ENCODE data around the gene KLHL21. TPM values are rescaled to one million over a fixed set of nuclear protein-coding genes. Genes with fewer than 3 reads are reported as not detected.
"Not testable (repeated sequence)": the region's sequence is repeated elsewhere in the genome, so short reads cannot be mapped to it uniquely, and the experiment has no call there.

The KLHL21 gene
- total and polyA plus RNA-seq, 4 experiments from 2014 or later, result 18.3 to 85.2 (median 56.6) TPM

GRCh38 chr1:6570987-6571386, 31.7 kb downstream of the KLHL21 start:
- H3K4me1 Mint-ChIP-seq, result no peaks in the 10 kb centered on the region
- peaks cover 0 to 3% of the 10 kb centered on the region in 2 donors for H3K36me3 Mint-ChIP-seq
- no peak overlapping the region for H3K27ac Mint-ChIP-seq
- ChIA-PET CTCF (ENCODE audit: partially characterized antibody) (interaction anchor here (1.1 to 1.9 kb wide), 4 partner anchors 9 to 81 kb away, joined by 3 to 7 read pairs (median 4); partner anchors contain the start of gene NOL9), POLR2A (ENCODE audit: partially characterized antibody) (interaction anchor here (1.2 kb wide), 1 partner anchor 8 kb away, joined by 4 read pairs; the partner anchor contains the start of gene ZBTB48)
- DNase-seq, result no peak
- Histone ChIP-seq H3K27ac (ENCODE audit: low read depth, low read length) (no peak overlapping the region), H3K36me3 (ENCODE audit: insufficient read depth, low read length) (no peaks in the 10 kb centered on the region), H3K4me1 (ENCODE audit: insufficient read depth, low read length) (no peaks in the 10 kb centered on the region), H3K4me3 (ENCODE audit: low read length in 2 of 2) (no peak overlapping the region), H3K9me3 (ENCODE audit: control insufficient read depth in 1 of 2, low read length in 2 of 2) (no peaks in the 10 kb centered on the region), H3K27me3 (ENCODE audit: insufficient read depth, low read length) (no peaks in the 10 kb centered on the region)
- peaks cover 0 to 2% of the 10 kb centered on the region in 2 donors for H3K27me3 Mint-ChIP-seq
- no peak overlapping the region for H3K4me3 Mint-ChIP-seq
- intact Hi-C loops (cut with micrococcal nuclease), result no loop called here
- peaks cover 0 to 4% (median 2%) of the 10 kb centered on the region in 8 donors for H3K9me3 Mint-ChIP-seq

GRCh38 chr1:6570100-6570499, 32.6 kb downstream of the KLHL21 start:
- Mint-ChIP-seq H3K36me3 (peaks cover 0 to 3% of the 10 kb centered on the region in 2 donors), H3K9me3 (peaks cover 0 to 4% (median 2%) of the 10 kb centered on the region in 8 donors), H3K4me1 (no peaks in the 10 kb centered on the region), H3K27ac (no peak overlapping the region), H3K4me3 (no peak overlapping the region), H3K27me3 (peaks cover 0 to 2% of the 10 kb centered on the region in 2 donors)
- no peak for DNase-seq
- Histone ChIP-seq H3K9me3 (ENCODE audit: control insufficient read depth in 1 of 2, low read length in 2 of 2) (no peaks in the 10 kb centered on the region), H3K27me3 (ENCODE audit: insufficient read depth, low read length) (no peaks in the 10 kb centered on the region), H3K4me1 (ENCODE audit: insufficient read depth, low read length) (no peaks in the 10 kb centered on the region), H3K27ac (ENCODE audit: low read depth, low read length) (no peak overlapping the region), H3K4me3 (ENCODE audit: low read length in 2 of 2) (no peak overlapping the region), H3K36me3 (ENCODE audit: insufficient read depth, low read length) (no peaks in the 10 kb centered on the region)
- CTCF ChIA-PET (ENCODE audit: partially characterized antibody), result interaction anchor here (1.8 kb wide), 1 partner anchor 76 kb away, joined by 7 read pairs; no protein-coding TSS in a partner anchor
- POLR2A ChIA-PET (ENCODE audit: partially characterized antibody), result interaction anchor here (1.2 kb wide), 1 partner anchor 9 kb away, joined by 4 read pairs; the partner anchor contains the start of gene ZBTB48
- intact Hi-C loops (cut with micrococcal nuclease), result no loop called here

GRCh38 chr1:6569033-6569432, 33.6 kb downstream of the KLHL21 start:
- Histone ChIP-seq H3K27ac (ENCODE audit: low read depth, low read length) (no peak overlapping the region), H3K36me3 (ENCODE audit: insufficient read depth, low read length) (no peaks in the 10 kb centered on the region), H3K4me3 (ENCODE audit: low read length in 2 of 2) (no peak overlapping the region), H3K4me1 (ENCODE audit: insufficient read depth, low read length) (no peaks in the 10 kb centered on the region), H3K27me3 (ENCODE audit: insufficient read depth, low read length) (no peaks in the 10 kb centered on the region), H3K9me3 (ENCODE audit: control insufficient read depth in 1 of 2, low read length in 2 of 2) (no peaks in the 10 kb centered on the region)
- ChIA-PET POLR2A (ENCODE audit: partially characterized antibody) (interaction anchor here (0.6 kb wide), 1 partner anchor 33 kb away, joined by 3 read pairs; no protein-coding TSS in a partner anchor), CTCF (ENCODE audit: partially characterized antibody) (no interaction called here)
- peaks cover 0 to 2% of the 10 kb centered on the region in 2 donors for H3K27me3 Mint-ChIP-seq
- H3K4me1 Mint-ChIP-seq, result no peaks in the 10 kb centered on the region
- peaks cover 0 to 4% (median 2%) of the 10 kb centered on the region in 8 donors for H3K9me3 Mint-ChIP-seq
- no peak overlapping the region for H3K4me3 Mint-ChIP-seq
- intact Hi-C loops (cut with micrococcal nuclease), result no loop called here
- H3K27ac Mint-ChIP-seq, result peak overlapping the region in 1 of 7 donors; percentile 42
- peaks cover 0 to 3% of the 10 kb centered on the region in 2 donors for H3K36me3 Mint-ChIP-seq
- DNase-seq, result no peak

GRCh38 chr1:6560267-6560666, 42.4 kb downstream of the KLHL21 start:
- Mint-ChIP-seq H3K27me3 (peaks cover 2 to 4% of the 10 kb centered on the region in 2 donors), H3K36me3 (no peaks in the 10 kb centered on the region), H3K9me3 (no peaks in the 10 kb centered on the region), H3K4me3 (no peak overlapping the region), H3K4me1 (no peaks in the 10 kb centered on the region), H3K27ac (no peak overlapping the region)
- H3K27me3 ChIP-seq (ENCODE audit: insufficient read depth, low read length), result no peaks in the 10 kb centered on the region
- POLR2A ChIA-PET (ENCODE audit: partially characterized antibody), result no interaction called here
- no peaks in the 10 kb centered on the region for H3K4me1 ChIP-seq (ENCODE audit: insufficient read depth, low read length)
- H3K4me3 ChIP-seq (ENCODE audit: low read length in 2 of 2), result no peak overlapping the region
- DNase-seq, result no peak
- intact Hi-C loops (cut with micrococcal nuclease), result no loop called here
- H3K27ac ChIP-seq (ENCODE audit: low read depth, low read length), result no peak overlapping the region
- no peaks in the 10 kb centered on the region for H3K9me3 ChIP-seq (ENCODE audit: control insufficient read depth in 1 of 2, low read length in 2 of 2)
- CTCF ChIA-PET (ENCODE audit: partially characterized antibody), result interaction anchor here (9.3 kb wide), 1 partner anchor 72 kb away, joined by 86 read pairs; the partner anchor contains the start of gene PLEKHG5
- H3K36me3 ChIP-seq (ENCODE audit: insufficient read depth, low read length), result no peaks in the 10 kb centered on the region

- H3K4me3 ChIP-seq (ENCODE audit: low read length in 2 of 2); intact Hi-C loops (cut with micrococcal nuclease); POLR2A ChIA-PET (ENCODE audit: partially characterized antibody); H3K36me3 Mint-ChIP-seq; H3K4me3 Mint-ChIP-seq; H3K9me3 ChIP-seq (ENCODE audit: control insufficient read depth in 1 of 2, low read length in 2 of 2); H3K27me3 ChIP-seq (ENCODE audit: insufficient read depth, low read length); H3K36me3 ChIP-seq (ENCODE audit: insufficient read depth, low read length); H3K27me3 Mint-ChIP-seq; H3K27ac Mint-ChIP-seq; H3K4me1 ChIP-seq (ENCODE audit: insufficient read depth, low read length); H3K4me1 Mint-ChIP-seq; DNase-seq; H3K27ac ChIP-seq (ENCODE audit: low read depth, low read length); H3K9me3 Mint-ChIP-seq: not testable (repeated sequence)
- CTCF ChIA-PET (ENCODE audit: partially characterized antibody), result interaction anchor here (1.7 to 9.3 kb wide), 2 partner anchors 31 to 71 kb away, joined by 5 to 86 read pairs; partner anchors contain the start of gene PLEKHG5
These were observed 43.5 kb downstream of the KLHL21 start for GRCh38 chr1:6559161-6559560.

- Mint-ChIP-seq H3K27me3 (peaks cover 2 to 4% of the 10 kb centered on the region in 2 donors), H3K27ac (peak overlapping the region in 2 of 7 donors; percentile 43 to 46), H3K4me3 (no peak overlapping the region), H3K36me3 (no peaks in the 10 kb centered on the region), H3K9me3 (no peaks in the 10 kb centered on the region), H3K4me1 (peaks cover 2 to 15% (median 9%) of the 10 kb centered on the region in 4 donors)
- H3K4me1 ChIP-seq (ENCODE audit: insufficient read depth, low read length), result peaks cover 19% of the 10 kb centered on the region
- intact Hi-C loops (cut with micrococcal nuclease), result no loop called here
- CTCF ChIA-PET (ENCODE audit: partially characterized antibody), result interaction anchor here (1.7 to 9.3 kb wide), 3 partner anchors 29 to 89 kb away, joined by 5 to 86 read pairs (median 42); partner anchors contain the start of gene PLEKHG5
- no peak overlapping the region for H3K27ac ChIP-seq (ENCODE audit: low read depth, low read length)
- no peaks in the 10 kb centered on the region for H3K36me3 ChIP-seq (ENCODE audit: insufficient read depth, low read length)
- H3K9me3 ChIP-seq (ENCODE audit: control insufficient read depth in 1 of 2, low read length in 2 of 2), result no peaks in the 10 kb centered on the region
- no peak for DNase-seq
- POLR2A ChIA-PET (ENCODE audit: partially characterized antibody), result interaction anchor here (0.5 to 1.3 kb wide), 3 partner anchors 10 to 86 kb away, joined by 3 read pairs; no protein-coding TSS in a partner anchor
- H3K27me3 ChIP-seq (ENCODE audit: insufficient read depth, low read length), result no peaks in the 10 kb centered on the region
- H3K4me3 ChIP-seq (ENCODE audit: low read length in 2 of 2), result no peak overlapping the region
These were observed 45.1 kb downstream of the KLHL21 start for GRCh38 chr1:6557597-6557996.

GRCh38 chr1:6554907-6555778, 47.5 kb downstream of the KLHL21 start, which contains the start of gene TAS1R1:
Gene TAS1R1 (plus strand): TSS chr1:6555307. CDS start chr1:6555374, 67 bp downstream.
- Mint-ChIP-seq H3K9me3 (no peaks in the 10 kb centered on the region), H3K27me3 (peaks cover 0 to 2% of the 10 kb centered on the region in 2 donors), H3K36me3 (peaks cover 3% of the 10 kb centered on the region in 2 donors), H3K4me1 (peaks cover 2 to 18% (median 10%) of the 10 kb centered on the region in 4 donors), H3K27ac (peak within 1 kb of the TSS; percentile 27 to 88 (median 75)), H3K4me3 (peak within 1 kb of the TSS; percentile 77 to 85 (median 81))
- H3K27ac ChIP-seq (ENCODE audit: low read depth, low read length), result peak within 1 kb of the TSS; percentile 86
- H3K36me3 ChIP-seq (ENCODE audit: insufficient read depth, low read length), result peaks cover 4% of the 10 kb centered on the region
- peak within 1 kb of the TSS; percentile 66 to 80 for H3K4me3 ChIP-seq (ENCODE audit: low read length in 2 of 2)
- CTCF ChIA-PET (ENCODE audit: partially characterized antibody), result interaction anchor here (0.6 to 9.3 kb wide), 31 partner anchors 8 to 349 kb away, joined by 3 to 86 read pairs (median 5); partner anchors contain the start of genes KLHL21, PLEKHG5, RNF207 and ZBTB48
- H3K9me3 ChIP-seq (ENCODE audit: control insufficient read depth in 1 of 2, low read length in 2 of 2), result no peaks in the 10 kb centered on the region
- peaks cover 21% of the 10 kb centered on the region for H3K4me1 ChIP-seq (ENCODE audit: insufficient read depth, low read length)
- intact Hi-C loops (cut with micrococcal nuclease), result loop anchor here (1.0 to 2.0 kb wide), 10 partner anchors 10 to 146 kb away; partner anchors contain the start of genes DNAJC11, KLHL21, PHF13 and ZBTB48
- H3K27me3 ChIP-seq (ENCODE audit: insufficient read depth, low read length), result no peaks in the 10 kb centered on the region
- POLR2A ChIA-PET (ENCODE audit: partially characterized antibody), result interaction anchor here (0.6 to 6.3 kb wide), 23 partner anchors 11 to 147 kb away, joined by 3 to 84 read pairs (median 6); partner anchors contain the start of genes DNAJC11, KLHL21, PLEKHG5 and THAP3
- no peak for DNase-seq

Measured in CD4-positive, alpha-beta memory T cell (primary cell).